ENCODE measurements around the gene PPP6R3. TPM values are rescaled to one million over a fixed set of nuclear protein-coding genes. Genes with fewer than 3 reads are reported as not detected.

PPP6R3 gene
- total RNA-seq, 1 experiment from 2014 or later, result 113 TPM

DNA sequence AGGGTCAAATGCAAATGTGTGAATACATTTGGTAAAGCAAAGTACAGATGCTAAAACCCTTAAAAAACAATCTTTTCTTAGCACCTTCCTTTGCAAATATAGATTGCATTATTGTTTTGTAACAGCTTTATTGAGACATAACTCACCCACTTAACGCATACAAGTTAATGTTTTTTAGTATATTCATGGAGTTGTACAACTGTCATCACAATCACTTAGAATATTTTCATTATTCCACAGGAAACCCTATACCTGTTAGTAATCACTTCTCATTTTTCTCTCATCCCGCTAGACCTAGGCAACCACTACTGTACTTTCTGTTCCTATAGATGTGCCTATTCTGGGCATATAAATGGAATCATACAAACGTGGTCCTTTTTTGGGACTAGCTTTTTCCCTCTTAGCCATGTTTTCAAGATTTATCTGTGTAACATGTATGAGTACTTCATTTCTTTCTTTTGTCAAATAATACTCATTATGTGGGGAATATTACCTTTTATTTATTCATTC is 34.7 kb downstream of the PPP6R3 start:
- DNase-seq (ENCODE audit: low read depth), result no peak

DNA sequence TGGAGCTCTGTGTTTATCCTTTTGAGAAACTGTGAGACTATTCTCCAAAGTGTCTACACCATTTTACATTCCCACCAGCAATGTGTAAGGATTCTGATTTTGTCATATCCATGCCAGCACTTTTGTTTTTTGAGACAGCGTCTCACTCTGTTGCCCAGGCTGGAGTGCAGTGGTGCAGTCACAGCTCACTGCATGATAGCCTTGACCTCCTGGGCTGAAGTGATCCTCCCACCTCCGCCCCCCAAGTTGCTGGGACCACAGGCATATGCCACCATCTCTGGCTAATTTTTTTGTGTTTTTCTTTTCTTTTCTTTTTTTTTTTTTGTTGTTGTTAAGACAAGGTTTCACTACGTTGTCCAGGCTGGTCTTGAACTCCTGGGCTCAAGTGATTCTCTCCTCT is 35.3 kb downstream of the PPP6R3 start:
- no peak for DNase-seq (ENCODE audit: low read depth)

DNA sequence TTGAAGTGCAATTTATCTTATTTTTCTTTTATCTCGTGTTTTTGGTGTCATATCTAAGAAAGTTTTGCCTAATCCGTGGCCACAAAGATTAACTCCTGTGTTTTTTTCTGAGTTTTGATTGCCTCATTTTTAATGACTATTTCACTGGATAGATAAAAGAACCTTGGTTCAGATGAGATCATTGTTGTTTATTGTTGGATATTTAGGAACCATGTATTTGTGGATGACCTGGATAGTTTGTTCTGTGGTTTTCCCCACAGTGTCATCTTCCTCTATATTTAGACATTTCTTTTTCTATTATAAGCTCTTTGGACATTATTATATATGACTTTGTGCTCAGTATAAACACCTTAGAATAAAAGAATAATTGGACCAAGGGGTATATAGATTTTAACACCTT is 37.2 kb downstream of the PPP6R3 start:
- DNase-seq (ENCODE audit: low read depth), result no peak

DNA sequence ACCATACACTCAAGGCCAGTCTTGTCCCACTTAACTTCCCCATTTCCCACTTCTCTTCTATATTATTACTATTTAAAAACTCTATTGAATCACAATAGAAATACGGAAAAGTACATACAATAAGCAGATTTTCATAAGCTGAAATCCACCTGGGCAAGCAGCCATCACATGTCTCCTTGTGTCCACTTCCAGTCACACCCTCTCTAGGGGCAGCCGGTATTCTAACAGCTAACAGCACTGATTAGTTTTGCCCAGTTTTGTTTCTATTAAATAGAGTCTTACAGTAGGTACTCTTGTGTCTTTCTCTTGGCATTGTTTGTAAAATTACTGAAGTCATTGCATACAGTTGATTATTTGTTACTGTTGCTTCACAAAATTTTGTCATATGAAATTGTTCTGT is 37.8 kb downstream of the PPP6R3 start:
- no peak for DNase-seq (ENCODE audit: low read depth)

DNA sequence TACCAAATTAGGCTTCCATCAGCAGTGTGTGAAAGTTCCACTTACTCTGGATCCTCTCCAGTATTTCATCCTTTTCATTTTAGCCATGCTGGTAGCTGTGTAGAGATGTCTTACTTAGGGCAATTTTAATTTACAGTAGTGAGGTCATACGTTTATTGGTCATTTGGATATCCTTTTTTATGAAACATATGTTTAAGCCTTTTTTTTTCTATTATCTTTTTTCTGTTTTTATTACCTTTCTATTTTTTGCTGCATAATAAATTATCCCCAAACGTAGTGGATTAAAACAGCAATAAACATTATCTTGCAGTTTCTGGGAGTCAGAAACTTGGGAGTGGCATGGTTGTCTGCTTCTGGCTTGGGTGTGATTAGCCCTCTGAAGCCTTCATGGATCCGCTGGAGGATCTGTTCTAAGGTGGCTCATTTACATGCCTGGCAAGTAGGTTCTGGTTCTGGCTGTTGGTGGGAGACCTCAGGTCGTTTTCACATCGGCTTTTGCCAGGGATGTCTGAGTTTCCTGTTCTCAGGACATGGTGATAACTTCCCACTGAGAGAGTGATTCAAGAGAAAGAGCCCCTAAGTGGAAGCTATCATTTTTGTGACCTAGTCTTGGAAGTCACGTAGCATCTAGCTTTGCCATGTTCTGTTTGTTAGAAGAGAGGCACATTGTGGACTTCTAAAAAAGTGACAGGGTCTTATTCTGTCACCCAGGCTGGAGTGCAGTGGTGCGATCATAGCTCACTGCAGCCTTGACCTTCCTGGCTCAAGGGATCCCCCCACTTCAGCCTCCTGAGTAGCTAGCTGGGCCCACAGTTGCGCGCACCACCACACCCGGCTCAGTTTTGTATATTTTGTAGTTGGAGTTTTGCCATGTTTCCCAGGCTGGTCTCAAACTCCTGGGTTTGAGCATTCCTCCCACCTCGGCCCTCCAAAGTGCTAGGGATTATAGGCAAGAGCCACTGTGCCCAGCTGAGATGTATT is 38.6 kb downstream of the PPP6R3 start:
- DNase-seq (ENCODE audit: low read depth), result no peak

DNA sequence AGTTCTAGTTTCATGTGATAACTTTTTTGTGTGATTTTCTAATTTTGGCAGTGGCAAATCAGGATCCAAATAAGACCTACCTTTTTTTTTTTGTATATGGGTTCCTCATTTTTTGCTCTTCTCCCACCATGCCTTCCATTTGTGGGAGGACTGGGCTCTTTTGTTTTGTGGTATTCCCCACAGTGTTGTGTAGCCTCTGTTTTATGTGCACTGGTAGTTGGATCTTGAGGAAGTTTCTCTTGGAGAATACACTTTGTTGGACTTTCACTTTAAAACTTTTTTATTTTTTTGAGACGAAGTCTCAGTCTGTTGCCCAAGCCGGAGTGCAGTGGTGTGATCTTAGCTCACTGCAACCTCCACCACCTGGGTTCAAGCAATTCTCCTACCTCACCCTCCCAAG is 39.7 kb downstream of the PPP6R3 start:
- DNase-seq (ENCODE audit: low read depth), result no peak

DNA sequence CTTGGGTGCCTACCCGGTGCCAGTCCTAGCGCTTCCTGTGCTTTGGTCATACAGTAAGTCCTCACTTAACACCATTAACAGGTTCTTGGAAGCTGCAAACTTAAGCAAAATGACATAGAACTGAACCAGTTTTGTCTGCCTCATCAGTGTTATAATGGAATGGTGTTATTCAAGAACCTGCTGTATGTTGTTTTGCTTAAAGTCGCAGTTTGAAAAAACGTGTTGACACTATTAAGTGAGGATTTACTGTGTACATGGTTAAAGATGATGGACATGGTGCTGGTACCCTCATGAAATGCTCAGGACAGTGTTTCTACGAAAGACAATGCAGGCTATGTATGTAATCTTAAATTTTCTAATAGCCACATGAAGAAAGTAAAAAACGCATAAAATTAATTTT is 41.3 kb downstream of the PPP6R3 start:
- no peak for DNase-seq (ENCODE audit: low read depth)

DNA sequence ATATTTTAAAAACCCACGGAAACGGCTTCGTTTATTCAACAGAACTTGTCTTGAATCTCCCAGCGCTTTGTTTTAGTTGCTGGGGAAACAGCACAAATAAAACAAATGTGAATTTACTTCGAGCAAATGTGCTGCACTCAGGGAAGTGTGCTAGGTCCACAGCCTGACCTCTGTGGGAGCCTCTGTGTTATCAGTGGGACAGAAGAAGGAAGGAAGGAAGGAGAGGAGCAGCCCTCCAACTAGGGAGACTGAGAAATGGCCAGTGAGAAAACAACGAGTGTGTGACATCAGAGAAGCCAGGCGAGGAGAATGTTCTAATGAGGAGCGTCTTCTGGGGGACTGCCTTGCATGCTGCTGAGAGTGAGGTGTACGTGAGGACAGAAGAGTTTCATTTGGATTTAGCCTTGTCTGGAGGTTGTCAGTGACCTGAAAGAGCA is 42.7 kb downstream of the PPP6R3 start:
- peak; percentile 8 for DNase-seq (ENCODE audit: low read depth)

DNA sequence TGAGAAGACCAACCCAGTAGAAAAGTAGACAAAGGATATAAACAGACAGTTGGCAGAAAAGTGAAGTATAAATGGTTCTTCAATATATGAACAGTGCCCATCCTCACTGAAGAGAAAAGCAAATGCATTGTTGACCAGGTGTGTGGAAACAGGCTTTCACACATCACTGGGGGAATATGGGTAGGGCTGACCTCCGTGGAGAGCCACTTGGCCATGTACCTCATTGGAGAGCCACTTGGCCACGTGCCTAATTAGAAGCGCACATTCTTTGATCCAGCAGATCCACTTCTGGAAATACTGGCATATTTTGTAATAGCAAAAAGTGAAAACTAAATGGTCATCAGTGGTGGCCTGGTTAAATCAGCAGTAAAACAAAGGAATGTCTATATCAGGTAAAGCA is 43.2 kb downstream of the PPP6R3 start:
- DNase-seq (ENCODE audit: low read depth), result no peak

DNA sequence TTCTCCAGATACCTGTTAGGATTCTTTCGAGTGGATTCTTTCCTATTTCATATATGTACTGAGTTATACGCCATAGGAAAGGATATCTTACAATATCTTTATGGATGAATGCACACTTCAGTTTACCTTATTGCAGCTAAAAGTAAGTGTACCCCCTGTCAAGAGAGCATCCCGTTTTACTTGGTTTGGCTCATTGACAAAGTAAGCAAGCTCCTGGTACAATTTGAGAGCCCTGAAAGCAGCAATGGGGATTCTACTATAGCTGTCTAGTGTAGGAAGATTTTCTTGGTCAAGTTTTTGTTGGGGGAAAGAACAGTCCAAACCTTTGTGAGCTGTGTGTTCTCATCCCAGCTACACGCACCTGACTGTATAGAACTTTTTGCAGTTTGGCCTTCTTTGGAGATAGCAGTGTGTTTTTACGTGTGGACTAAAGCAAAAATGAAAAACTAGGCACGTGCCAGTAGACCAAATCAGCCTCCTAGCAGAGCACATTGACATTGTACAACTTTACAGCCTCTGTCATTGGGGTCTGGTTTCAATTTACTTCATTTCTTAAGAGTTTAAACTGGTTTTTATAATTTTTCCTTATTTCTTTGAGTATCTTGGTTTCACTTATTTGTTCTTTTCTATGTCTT is 44.0 kb downstream of the PPP6R3 start:
- DNase-seq (ENCODE audit: low read depth), result no peak

DNA sequence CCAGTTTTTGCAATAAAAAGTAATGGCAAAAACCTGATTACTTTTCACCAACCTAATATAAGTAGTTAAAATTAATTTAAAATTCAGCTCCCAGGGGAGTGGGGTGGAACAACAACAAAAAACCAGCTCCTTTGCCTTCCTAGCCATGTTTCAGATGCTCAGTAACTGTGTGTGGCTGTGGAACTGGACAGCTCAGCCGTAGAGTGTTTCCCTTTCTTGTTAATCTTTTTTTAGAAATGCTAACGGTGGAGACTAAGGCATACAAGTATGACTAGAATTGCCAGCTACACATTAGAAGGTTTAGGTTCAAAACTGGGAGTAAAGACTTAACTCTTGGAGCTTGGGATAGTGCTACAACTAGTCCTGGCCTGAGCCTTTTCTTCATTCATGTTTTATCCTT is 45.0 kb downstream of the PPP6R3 start:
- no peak for DNase-seq (ENCODE audit: low read depth)

DNA sequence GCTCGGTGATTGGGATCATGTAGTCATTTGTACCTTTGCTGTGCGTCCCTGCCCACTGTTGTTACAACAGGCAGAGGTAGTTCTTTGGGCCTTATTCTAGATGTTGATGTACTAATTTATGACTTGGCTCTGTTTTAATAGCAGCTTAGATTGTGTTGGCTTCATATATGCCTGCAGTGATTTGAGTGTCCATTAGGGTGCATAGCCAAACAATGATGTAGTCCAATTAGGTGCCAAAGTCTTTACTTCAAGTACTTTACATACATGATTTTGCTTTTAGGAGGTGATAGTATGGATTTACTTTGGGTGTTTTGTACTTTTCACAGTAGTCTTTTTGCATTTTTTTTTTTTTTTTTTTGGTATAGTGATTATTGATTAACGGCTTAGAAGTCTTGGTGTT is 46.4 kb downstream of the PPP6R3 start:
- DNase-seq (ENCODE audit: low read depth), result no peak

DNA sequence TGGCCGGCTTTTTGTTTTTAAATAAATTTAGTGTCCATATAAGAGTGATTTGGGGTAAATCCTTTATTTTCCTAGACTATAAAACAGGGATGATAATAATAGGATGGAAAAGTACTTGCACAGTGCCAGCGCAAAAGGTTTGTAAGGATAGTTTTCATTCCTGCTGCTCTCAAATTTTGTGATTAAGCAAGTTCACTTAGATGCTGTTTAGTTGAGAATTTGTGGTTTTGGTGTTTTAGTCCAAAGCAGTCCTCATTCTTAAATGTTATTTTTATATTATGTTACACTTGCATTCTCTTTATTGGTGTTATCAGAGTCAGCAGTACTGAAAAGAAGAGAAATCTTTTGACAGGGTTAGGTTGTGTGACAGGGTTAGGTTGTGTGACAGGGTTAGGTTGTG is 47.9 kb downstream of the PPP6R3 start:
- no peak for DNase-seq (ENCODE audit: low read depth)

DNA sequence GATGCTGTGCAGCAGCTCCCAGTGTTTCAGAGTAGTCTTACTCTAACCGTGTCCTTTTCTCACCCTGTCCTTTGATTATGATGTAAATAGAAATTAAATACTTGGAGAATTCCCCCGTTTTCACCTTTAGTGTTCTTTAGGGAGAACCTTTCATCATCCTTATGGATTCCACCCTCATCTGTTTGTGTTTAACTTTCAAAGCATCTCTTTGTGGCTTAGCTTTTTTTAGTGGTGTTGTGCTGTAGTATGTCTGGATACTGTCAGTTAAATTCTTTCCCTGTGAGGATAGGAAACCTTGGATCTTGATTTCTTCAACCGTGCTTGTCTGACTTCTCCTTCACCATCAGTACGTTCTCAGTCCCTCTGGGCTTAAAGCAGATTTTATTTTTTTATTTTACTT is 48.5 kb downstream of the PPP6R3 start:
- DNase-seq (ENCODE audit: low read depth), result no peak

DNA sequence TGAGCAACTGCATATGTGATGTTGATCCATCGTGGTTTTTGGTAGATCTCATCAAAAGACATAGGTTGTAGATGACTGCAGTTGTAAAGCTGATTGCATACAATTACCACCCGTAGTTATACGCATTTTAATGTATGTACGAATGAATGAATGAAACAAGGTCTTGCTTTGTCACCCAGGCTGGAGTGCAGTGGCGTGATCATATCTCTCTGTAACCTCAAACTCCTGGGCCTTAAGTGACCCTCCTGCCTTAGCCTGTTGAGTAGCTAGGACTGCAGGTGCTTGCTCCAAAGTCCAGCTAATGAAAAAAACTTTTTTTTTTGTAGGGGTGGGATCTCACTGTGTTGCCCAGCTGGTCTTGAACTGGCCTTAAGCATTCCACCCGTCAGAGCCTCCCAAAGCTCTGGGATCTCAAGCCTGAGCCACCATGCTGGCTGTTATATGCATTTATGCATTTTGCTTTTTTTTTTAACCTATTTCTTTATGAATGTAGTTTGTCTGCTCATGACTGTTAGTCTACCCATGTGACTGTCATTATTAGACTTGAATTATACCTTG is 53.5 kb downstream of the PPP6R3 start:
- DNase-seq (ENCODE audit: low read depth), result no peak

DNA sequence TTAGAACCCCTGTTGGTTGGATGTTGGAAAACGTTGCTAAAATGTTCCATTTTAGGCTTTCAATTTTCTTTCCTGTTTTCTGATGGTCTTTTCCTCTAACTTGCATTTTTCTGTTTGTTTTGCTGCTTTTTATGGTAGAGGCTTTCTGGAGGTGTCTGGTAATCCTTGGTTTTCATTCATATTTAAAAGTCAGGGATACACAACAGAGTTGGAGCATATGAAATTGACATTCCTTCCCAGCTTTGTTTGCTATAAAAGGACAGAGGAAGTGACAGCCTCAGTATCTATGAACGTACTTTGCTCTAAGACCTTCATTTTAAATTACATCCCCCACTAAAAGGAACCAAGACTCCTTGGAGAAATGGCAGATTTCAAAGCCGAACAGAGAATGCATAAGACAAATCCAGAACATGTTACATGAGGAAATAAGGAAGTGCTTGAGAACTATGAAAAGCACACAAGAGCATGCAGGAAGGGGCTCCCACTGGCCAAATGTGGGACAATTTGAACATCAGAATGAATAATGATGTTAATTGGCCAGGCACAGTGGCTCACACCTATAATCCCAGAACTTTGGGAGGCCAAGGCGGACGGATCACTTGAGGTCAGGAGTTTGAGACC is 56.7 kb downstream of the PPP6R3 start:
- no peak for DNase-seq (ENCODE audit: low read depth)

DNA sequence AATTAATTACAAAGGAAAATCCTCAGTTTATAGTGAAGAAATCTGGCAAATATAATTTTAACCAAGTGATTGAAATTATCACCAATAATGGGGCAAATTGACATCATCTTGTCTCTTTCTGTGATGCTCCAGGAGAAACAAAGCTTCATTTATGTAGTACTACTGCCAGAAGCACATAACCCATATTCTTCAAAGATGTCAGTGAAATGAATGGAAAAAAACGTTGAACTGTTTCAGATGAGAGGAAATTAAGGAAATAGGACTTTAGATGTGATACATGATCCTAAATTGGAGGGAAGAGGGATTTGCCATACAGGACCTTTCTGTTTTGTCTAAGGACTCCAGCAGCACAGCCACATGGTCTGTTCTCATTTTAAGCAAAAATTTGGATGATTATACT is 57.6 kb downstream of the PPP6R3 start:
- DNase-seq (ENCODE audit: low read depth), result no peak

DNA sequence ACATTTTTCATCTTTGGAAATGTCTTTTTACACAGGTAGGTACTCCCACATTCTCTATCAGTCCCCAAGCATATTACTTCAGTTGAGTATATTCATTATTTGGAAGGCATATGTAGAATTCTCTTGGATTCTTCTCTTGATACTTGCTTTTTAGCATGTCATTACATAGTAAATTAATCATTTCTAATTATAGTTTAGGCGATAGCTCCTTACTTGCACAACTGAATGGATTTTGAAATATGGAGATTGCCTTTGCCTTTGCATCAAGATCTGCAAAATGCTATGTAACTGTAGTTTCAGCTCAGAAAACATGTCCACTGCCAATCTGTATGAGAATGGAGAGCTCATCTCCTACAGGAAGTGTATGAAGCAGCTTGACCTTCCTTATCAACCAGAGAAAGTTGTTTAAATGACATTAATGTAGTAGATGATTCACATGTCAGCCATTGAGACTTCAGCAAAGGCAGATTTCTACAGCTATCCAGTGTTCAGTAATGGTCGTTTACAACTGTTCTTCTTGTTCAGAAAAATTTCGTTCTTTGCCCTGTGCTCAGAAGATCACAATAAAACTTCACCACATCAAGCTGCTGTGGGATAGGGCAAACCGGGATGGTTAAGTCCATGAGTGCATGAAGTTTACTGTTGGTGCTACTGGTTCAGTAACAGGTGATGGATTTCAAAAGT is 61.6 kb downstream of the PPP6R3 start:
- no peak for DNase-seq (ENCODE audit: low read depth)

DNA sequence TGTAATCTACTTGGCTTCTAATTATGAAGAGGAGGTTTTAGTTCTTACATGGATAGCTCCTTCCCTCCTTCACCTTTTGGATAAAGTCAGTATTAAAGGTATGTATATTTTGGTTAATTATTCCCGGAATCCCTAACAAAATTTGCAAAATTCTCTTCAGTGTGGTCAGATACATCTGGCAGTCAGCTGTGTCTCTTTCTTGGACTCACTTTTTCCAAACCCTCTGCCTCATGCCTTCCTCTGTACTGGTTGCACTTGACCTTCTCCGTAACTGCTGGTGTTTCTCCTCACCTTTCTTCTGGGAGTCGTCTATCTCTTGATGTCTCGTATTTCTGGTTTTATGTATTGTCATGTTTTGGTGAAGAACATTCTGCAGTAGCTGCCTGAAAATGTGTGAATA is 62.5 kb downstream of the PPP6R3 start:
- no peak for DNase-seq (ENCODE audit: low read depth)

DNA sequence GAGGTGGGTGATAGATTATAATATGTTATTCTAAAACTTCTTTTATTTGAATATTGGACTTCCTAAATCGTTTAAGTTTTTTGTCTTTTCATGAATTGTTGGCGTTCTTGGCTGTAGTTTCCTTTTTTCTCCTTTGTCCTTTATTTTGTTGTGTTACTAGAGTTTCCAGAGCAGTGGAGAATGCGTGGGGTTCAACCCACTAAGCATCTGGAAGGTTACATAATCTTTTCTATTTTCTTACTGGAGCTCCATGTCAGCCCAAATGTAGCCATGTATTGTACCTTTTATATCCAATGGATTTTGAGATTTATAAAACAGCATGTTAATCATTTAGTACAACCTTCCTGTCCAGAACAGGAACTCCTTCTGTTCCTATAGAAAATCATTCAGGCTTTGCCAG is 63.2 kb downstream of the PPP6R3 start:
- no peak for DNase-seq (ENCODE audit: low read depth)

DNA sequence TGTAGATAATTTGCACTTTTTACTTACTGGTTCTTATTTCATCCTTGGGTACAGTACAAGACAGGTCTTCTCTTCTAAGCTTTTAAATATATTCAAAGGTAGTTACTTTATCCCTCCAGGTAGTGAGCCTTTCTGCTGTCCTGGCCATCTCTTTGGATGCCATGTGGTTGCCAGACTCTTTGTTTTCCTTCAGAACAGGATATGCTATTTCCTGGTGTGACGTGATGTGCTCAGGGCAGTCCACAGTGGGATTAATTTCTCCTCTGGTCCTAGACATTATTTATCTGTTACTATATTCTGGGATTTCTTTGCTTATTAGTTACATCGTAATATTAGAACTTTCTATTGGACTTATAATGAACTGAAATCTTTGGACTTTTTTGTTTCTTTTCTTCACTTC is 63.7 kb downstream of the PPP6R3 start:
- no peak for DNase-seq (ENCODE audit: low read depth)

DNA sequence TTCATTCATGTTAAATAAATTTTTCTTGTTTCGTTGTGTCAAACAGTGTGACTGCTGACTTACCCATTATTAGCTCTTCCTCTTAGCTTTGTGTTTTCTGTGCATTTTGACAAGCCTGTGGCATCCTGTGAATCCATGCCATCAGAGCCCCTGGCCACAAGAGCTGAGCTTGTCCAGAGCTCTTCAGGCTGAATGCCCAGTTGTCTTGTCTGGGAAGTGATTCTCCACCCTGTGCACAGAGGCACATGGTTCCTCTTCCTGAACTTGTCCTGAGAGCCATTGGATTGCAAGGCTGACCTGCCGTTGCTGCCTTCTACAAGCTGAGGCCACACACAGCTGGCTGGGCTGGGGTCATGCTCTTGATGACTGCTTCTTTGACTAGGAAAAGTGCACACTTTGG is 64.1 kb downstream of the PPP6R3 start:
- DNase-seq (ENCODE audit: low read depth), result no peak

All from RPMI7951 (cell line).